Fibroblast of the aortic adventitia (primary cell): ENCODE results near the gene DMRT2. TPM values are rescaled to one million over a fixed set of nuclear protein-coding genes. Genes with fewer than 3 reads are reported as not detected.

Experiments
- DNase-seq: peaks from one replicate; pipeline ENCODE4 v3.0.0-alpha.2; 2010; ENCODE audit warnings: low read depth
- H3K4me3 ChIP-seq: 2 replicates; pipeline ENCODE4 v1.5.1; 2011; ENCODE audit warnings: low read depth, mild to moderate bottlenecking, control low read depth, low read length, moderate library complexity
- CTCF ChIP-seq: IDR thresholded peaks from 2 replicates; pipeline ENCODE4 v1.5.1; 2011; ENCODE audit warnings: mild to moderate bottlenecking, low read length, control low read depth, inconsistent platforms; ENCODE audit not compliant: insufficient read depth
- total RNA-seq: library from RNA; depleted of rRNA; stranded (reverse); fragments of >200 nt; gene quantifications from 2 replicates; pipeline ENCODE4 v1.2.3, GENCODE V29; 2012; ENCODE audit warnings: low replicate concordance

Gene DMRT2
- total RNA-seq, 1 donor = 0.18 TPM

GRCh38 chr9:1026219-1026618, 23.9 kb upstream of the DMRT2 start:
- TF ChIP-seq CTCF = no peak
- no peak for DNase-seq
- H3K4me3 ChIP-seq = no peak overlapping the region

GRCh38 chr9:1028501-1029190, 21.5 kb upstream of the DMRT2 start:
- no peak for DNase-seq
- H3K4me3 ChIP-seq = no peak overlapping the region
- no peak for TF ChIP-seq CTCF

GRCh38 chr9:1031951-1032601, 18.1 kb upstream of the DMRT2 start:
- no peak for TF ChIP-seq CTCF
- H3K4me3 ChIP-seq = no peak overlapping the region
- no peak for DNase-seq

- no peak overlapping the region for H3K4me3 ChIP-seq
- TF ChIP-seq CTCF = no peak
- DNase-seq = no peak
These were observed 15.9 kb upstream of the DMRT2 start for GRCh38 chr9:1034271-1034670.

GRCh38 chr9:1039589-1039988, 10.6 kb upstream of the DMRT2 start:
- DNase-seq = no peak
- no peak for TF ChIP-seq CTCF
- no peak overlapping the region for H3K4me3 ChIP-seq

- no peak for DNase-seq
- no peak for TF ChIP-seq CTCF
- H3K4me3 ChIP-seq = no peak overlapping the region
These were observed 7.7 kb upstream of the DMRT2 start for GRCh38 chr9:1042466-1042865.

GRCh38 chr9:1044643-1045042, 5.5 kb upstream of the DMRT2 start:
- TF ChIP-seq CTCF = no peak

More at GRCh38 chr9:1044643-1045042, 5.5 kb upstream of the DMRT2 start:
- H3K4me3 ChIP-seq = no peak overlapping the region
- no peak for DNase-seq
